ENCODE results near the gene CDH15. TPM values are rescaled to one million over a fixed set of nuclear protein-coding genes. Genes with fewer than 3 reads are reported as not detected.
A peak's percentile ranks its signal among the peaks of the same experiment; 100 is the strongest.

CDH15 gene
- total and polyA plus RNA-seq, 2 donors from 2014 or later: 0.22 to 0.31 TPM

GRCh38 chr16:89155184-89155679, 16.3 kb upstream of the CDH15 start:
- Histone ChIP-seq H3K9me3 (ENCODE audit: control insufficient read depth in 2 of 3, insufficient read depth in 1 of 3, low read length in 3 of 3) (no peaks in the 10 kb centered on the region), H3K4me3 (ENCODE audit: low read length in 3 of 3) (no peak overlapping the region), H3K4me1 (ENCODE audit: control insufficient read depth in 2 of 3, insufficient read depth in 2 of 3, low read depth in 1 of 3, low read length in 3 of 3) (peaks cover 0 to 15% (median 9%) of the 10 kb centered on the region in 3 donors), H3K9ac (ENCODE audit: low read length in 3 of 3) (no peak overlapping the region), H3K36me3 (ENCODE audit: control insufficient read depth in 2 of 3, insufficient read depth in 3 of 3, low read length in 3 of 3) (peaks cover 0 to 8% (median 0%) of the 10 kb centered on the region in 3 donors), H3K27me3 (ENCODE audit: control insufficient read depth, insufficient read depth, low read length) (no peaks in the 10 kb centered on the region), H3K27ac (ENCODE audit: low read depth in 2 of 2, low read length in 2 of 2) (no peak overlapping the region)
- DNase-seq: peak in 4 of 5 donors; percentile 45 to 92 (median 62)
- no peak for TF ChIP-seq CTCF (IDR thresholded peaks at IDR 0.05; ENCODE audit: borderline replicate concordance, extremely low read depth, insufficient read depth)
- intact Hi-C loops (cut with DNase I): no loop called here
- FAIRE-seq: no peak

GRCh38 chr16:89155851-89156739, 15.5 kb upstream of the CDH15 start:
- no peak overlapping the region for H3K9ac ChIP-seq (ENCODE audit: low read length in 3 of 3)
- H3K27ac ChIP-seq (ENCODE audit: low read depth in 2 of 2, low read length in 2 of 2): no peak overlapping the region
- H3K27me3 ChIP-seq (ENCODE audit: control insufficient read depth, insufficient read depth, low read length): no peaks in the 10 kb centered on the region
- intact Hi-C loops (cut with DNase I): no loop called here
- no peaks in the 10 kb centered on the region for H3K9me3 ChIP-seq (ENCODE audit: control insufficient read depth in 2 of 3, insufficient read depth in 1 of 3, low read length in 3 of 3)
- TF ChIP-seq CTCF (IDR thresholded peaks at IDR 0.05; ENCODE audit: borderline replicate concordance, extremely low read depth, insufficient read depth): no peak
- H3K4me1 ChIP-seq (ENCODE audit: control insufficient read depth in 2 of 3, insufficient read depth in 2 of 3, low read depth in 1 of 3, low read length in 3 of 3): peaks cover 0 to 15% (median 9%) of the 10 kb centered on the region in 3 donors
- H3K36me3 ChIP-seq (ENCODE audit: control insufficient read depth in 2 of 3, insufficient read depth in 3 of 3, low read length in 3 of 3): no peaks in the 10 kb centered on the region
- peak in 1 of 5 donors; percentile 81 for DNase-seq
- no peak overlapping the region for H3K4me3 ChIP-seq (ENCODE audit: low read length in 3 of 3)
- no peak for FAIRE-seq

GRCh38 chr16:89156740-89157645, 14.6 kb upstream of the CDH15 start:
- Histone ChIP-seq H3K4me1 (ENCODE audit: control insufficient read depth in 2 of 3, insufficient read depth in 2 of 3, low read depth in 1 of 3, low read length in 3 of 3) (peaks cover 0 to 15% (median 9%) of the 10 kb centered on the region in 3 donors), H3K9ac (ENCODE audit: low read length in 3 of 3) (no peak overlapping the region), H3K27me3 (ENCODE audit: control insufficient read depth, insufficient read depth, low read length) (no peaks in the 10 kb centered on the region), H3K36me3 (ENCODE audit: control insufficient read depth in 2 of 3, insufficient read depth in 3 of 3, low read length in 3 of 3) (no peaks in the 10 kb centered on the region), H3K9me3 (ENCODE audit: control insufficient read depth in 2 of 3, insufficient read depth in 1 of 3, low read length in 3 of 3) (no peaks in the 10 kb centered on the region), H3K4me3 (ENCODE audit: low read length in 3 of 3) (no peak overlapping the region), H3K27ac (ENCODE audit: low read depth in 2 of 2, low read length in 2 of 2) (no peak overlapping the region)
- intact Hi-C loops (cut with DNase I): no loop called here
- peak in 1 of 5 donors; percentile 71 for DNase-seq
- TF ChIP-seq CTCF (IDR thresholded peaks at IDR 0.05; ENCODE audit: borderline replicate concordance, extremely low read depth, insufficient read depth): no peak
- FAIRE-seq: no peak
